Measurements from ENCODE around the gene PDE8B.

DNA sequence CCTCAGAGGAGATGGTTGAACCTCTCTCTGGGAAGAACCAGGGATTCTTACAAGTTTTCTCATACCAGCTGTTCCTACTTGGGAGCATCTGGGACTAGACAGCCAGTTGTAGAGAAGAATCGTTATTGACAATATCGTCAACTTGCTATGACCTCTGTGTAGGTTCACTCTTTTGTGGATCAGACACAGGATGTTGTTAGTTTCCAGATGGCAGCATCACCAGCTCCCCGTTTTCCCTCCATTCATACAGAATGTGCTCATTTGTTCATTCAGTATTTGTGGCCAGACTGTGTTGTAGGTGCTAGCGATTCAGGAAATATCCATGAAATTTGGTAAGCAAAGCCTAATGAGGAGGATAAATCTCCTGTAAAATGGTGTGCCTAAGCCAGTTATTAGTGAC lies 3.7 kb downstream of the PDE8B start:
- TF ChIP-seq CTCF (IDR thresholded peaks at IDR 0.05) (no peak), EZH2 (IDR thresholded peaks at IDR 0.05; ENCODE audit: borderline replicate concordance, insufficient read depth, low read depth, low read length, poor library complexity, severe bottlenecking) (no peak)
